ENCODE data around the gene ANKRD23.

The ANKRD23 gene

GRCh38 chr2:96848264-96848663 is 4.4 kb upstream of the ANKRD23 start:
- Histone ChIP-seq H2BK5ac (ENCODE audit: low read length) (no peak overlapping the region), H3K9ac (ENCODE audit: low read length) (no peak overlapping the region), H2BK120ac (ENCODE audit: low read depth, low read length) (no peak overlapping the region), H4K5ac (ENCODE audit: low read length) (no peak overlapping the region), H2AK5ac (ENCODE audit: low read length) (no peak overlapping the region), H3K79me2 (ENCODE audit: control insufficient read depth, insufficient read depth, low read length) (no peaks in the 10 kb centered on the region), H3K4me1 (ENCODE audit: control insufficient read depth, low read depth, low read length) (no peaks in the 10 kb centered on the region), H3K27ac (ENCODE audit: low read depth, low read length) (no peak overlapping the region), H3K36me3 (ENCODE audit: control insufficient read depth, insufficient read depth, low read length) (peaks cover 2% of the 10 kb centered on the region), H3K4me3 (ENCODE audit: low read length) (no peak overlapping the region), H2BK15ac (replicated peaks; ENCODE audit: low read depth) (no peak overlapping the region), H3K23ac (ENCODE audit: low read length) (no peak overlapping the region), H3K27me3 (ENCODE audit: insufficient read depth, low read length, poor library complexity) (no peaks in the 10 kb centered on the region), H3K18ac (ENCODE audit: low read length) (no peak overlapping the region), H3K56ac (ENCODE audit: low read length) (no peak overlapping the region), H4K8ac (ENCODE audit: low read depth, low read length) (no peak overlapping the region), H3K4me2 (ENCODE audit: low read length) (no peak overlapping the region), H3K4ac (ENCODE audit: low read depth, low read length) (no peak overlapping the region), H3K79me1 (ENCODE audit: low read length) (no peaks in the 10 kb centered on the region)
- no peak for DNase-seq
- WGBS (ENCODE audit: extremely low coverage, insufficient coverage, low lambda C conversion rate), result no CpG with 5 or more reads among the region's 9 CpGs

GRCh38 chr2:96847586-96847985 is 3.8 kb upstream of the ANKRD23 start:
- WGBS (ENCODE audit: extremely low coverage, insufficient coverage, low lambda C conversion rate), result no CpG with 5 or more reads among the region's 10 CpGs
- no peaks in the 10 kb centered on the region for H3K79me1 ChIP-seq (ENCODE audit: low read length)

GRCh38 chr2:96846825-96847224 is 3.0 kb upstream of the ANKRD23 start:
- Histone ChIP-seq H3K27ac (ENCODE audit: low read depth, low read length) (no peak overlapping the region), H3K79me2 (ENCODE audit: control insufficient read depth, insufficient read depth, low read length) (no peaks in the 10 kb centered on the region), H3K4me2 (ENCODE audit: low read length) (no peak overlapping the region), H3K36me3 (ENCODE audit: control insufficient read depth, insufficient read depth, low read length) (peaks cover 2% of the 10 kb centered on the region), H3K79me1 (ENCODE audit: low read length) (no peaks in the 10 kb centered on the region), H3K18ac (ENCODE audit: low read length) (no peak overlapping the region), H2BK5ac (ENCODE audit: low read length) (no peak overlapping the region), H3K9ac (ENCODE audit: low read length) (no peak overlapping the region), H3K23ac (ENCODE audit: low read length) (no peak overlapping the region), H4K8ac (ENCODE audit: low read depth, low read length) (no peak overlapping the region), H3K4me1 (ENCODE audit: control insufficient read depth, low read depth, low read length) (no peaks in the 10 kb centered on the region), H2AK5ac (ENCODE audit: low read length) (no peak overlapping the region), H3K27me3 (ENCODE audit: insufficient read depth, low read length, poor library complexity) (no peaks in the 10 kb centered on the region), H4K5ac (ENCODE audit: low read length) (no peak overlapping the region), H3K56ac (ENCODE audit: low read length) (no peak overlapping the region), H3K4ac (ENCODE audit: low read depth, low read length) (no peak overlapping the region), H3K4me3 (ENCODE audit: low read length) (no peak overlapping the region), H2BK15ac (replicated peaks; ENCODE audit: low read depth) (no peak overlapping the region), H2BK120ac (ENCODE audit: low read depth, low read length) (no peak overlapping the region)
- WGBS (ENCODE audit: extremely low coverage, insufficient coverage, low lambda C conversion rate), result no CpG with 5 or more reads among the region's 5 CpGs
- no peak for DNase-seq

More at GRCh38 chr2:96847586-96847985, 3.8 kb upstream of the ANKRD23 start:
- Histone ChIP-seq H3K4me1 (ENCODE audit: control insufficient read depth, low read depth, low read length) (no peaks in the 10 kb centered on the region), H3K23ac (ENCODE audit: low read length) (no peak overlapping the region), H3K4me3 (ENCODE audit: low read length) (no peak overlapping the region), H3K27me3 (ENCODE audit: insufficient read depth, low read length, poor library complexity) (no peaks in the 10 kb centered on the region), H3K9ac (ENCODE audit: low read length) (no peak overlapping the region), H3K4me2 (ENCODE audit: low read length) (no peak overlapping the region), H4K5ac (ENCODE audit: low read length) (no peak overlapping the region), H3K18ac (ENCODE audit: low read length) (no peak overlapping the region), H3K79me2 (ENCODE audit: control insufficient read depth, insufficient read depth, low read length) (no peaks in the 10 kb centered on the region), H3K56ac (ENCODE audit: low read length) (no peak overlapping the region), H3K4ac (ENCODE audit: low read depth, low read length) (no peak overlapping the region), H2AK5ac (ENCODE audit: low read length) (no peak overlapping the region), H3K36me3 (ENCODE audit: control insufficient read depth, insufficient read depth, low read length) (peaks cover 2% of the 10 kb centered on the region), H2BK120ac (ENCODE audit: low read depth, low read length) (no peak overlapping the region), H2BK15ac (replicated peaks; ENCODE audit: low read depth) (no peak overlapping the region), H3K27ac (ENCODE audit: low read depth, low read length) (no peak overlapping the region), H2BK5ac (ENCODE audit: low read length) (no peak overlapping the region), H4K8ac (ENCODE audit: low read depth, low read length) (no peak overlapping the region)
- DNase-seq, result no peak

GRCh38 chr2:96844405-96844808 is 586 bp upstream of the ANKRD23 start:
- Histone ChIP-seq H3K4me1 (ENCODE audit: control insufficient read depth, low read depth, low read length) (no peaks in the 10 kb centered on the region), H3K27ac (ENCODE audit: low read depth, low read length) (no peak overlapping the region), H2BK5ac (ENCODE audit: low read length) (no peak overlapping the region), H3K23ac (ENCODE audit: low read length) (no peak overlapping the region), H3K4ac (ENCODE audit: low read depth, low read length) (no peak overlapping the region), H2AK5ac (ENCODE audit: low read length) (no peak overlapping the region), H2BK120ac (ENCODE audit: low read depth, low read length) (no peak overlapping the region), H3K36me3 (ENCODE audit: control insufficient read depth, insufficient read depth, low read length) (peaks cover 2% of the 10 kb centered on the region), H2BK15ac (replicated peaks; ENCODE audit: low read depth) (no peak overlapping the region), H3K9ac (ENCODE audit: low read length) (no peak overlapping the region), H4K8ac (ENCODE audit: low read depth, low read length) (no peak overlapping the region), H3K4me3 (ENCODE audit: low read length) (no peak overlapping the region), H3K79me2 (ENCODE audit: control insufficient read depth, insufficient read depth, low read length) (no peaks in the 10 kb centered on the region), H3K18ac (ENCODE audit: low read length) (no peak overlapping the region), H3K56ac (ENCODE audit: low read length) (no peak overlapping the region), H3K4me2 (ENCODE audit: low read length) (no peak overlapping the region), H3K79me1 (ENCODE audit: low read length) (no peaks in the 10 kb centered on the region), H4K5ac (ENCODE audit: low read length) (no peak overlapping the region), H3K27me3 (ENCODE audit: insufficient read depth, low read length, poor library complexity) (no peaks in the 10 kb centered on the region)
- no peak for DNase-seq
- WGBS (ENCODE audit: extremely low coverage, insufficient coverage, low lambda C conversion rate), result no CpG with 5 or more reads among the region's 17 CpGs

GRCh38 chr2:96842600-96842999 is 1.2 kb downstream of the ANKRD23 start:
- Histone ChIP-seq H4K5ac (ENCODE audit: low read length) (no peak overlapping the region), H2AK5ac (ENCODE audit: low read length) (no peak overlapping the region), H3K36me3 (ENCODE audit: control insufficient read depth, insufficient read depth, low read length) (no peaks in the 10 kb centered on the region), H4K8ac (ENCODE audit: low read depth, low read length) (no peak overlapping the region), H3K27ac (ENCODE audit: low read depth, low read length) (no peak overlapping the region), H3K56ac (ENCODE audit: low read length) (peak overlapping the region; percentile 60), H2BK120ac (ENCODE audit: low read depth, low read length) (no peak overlapping the region), H2BK15ac (replicated peaks; ENCODE audit: low read depth) (no peak overlapping the region), H2BK5ac (ENCODE audit: low read length) (no peak overlapping the region), H3K4me3 (ENCODE audit: low read length) (no peak overlapping the region), H3K23ac (ENCODE audit: low read length) (no peak overlapping the region), H3K4me1 (ENCODE audit: control insufficient read depth, low read depth, low read length) (no peaks in the 10 kb centered on the region), H3K27me3 (ENCODE audit: insufficient read depth, low read length, poor library complexity) (no peaks in the 10 kb centered on the region), H3K79me2 (ENCODE audit: control insufficient read depth, insufficient read depth, low read length) (no peaks in the 10 kb centered on the region), H3K9ac (ENCODE audit: low read length) (no peak overlapping the region), H3K79me1 (ENCODE audit: low read length) (no peaks in the 10 kb centered on the region), H3K4ac (ENCODE audit: low read depth, low read length) (no peak overlapping the region), H3K18ac (ENCODE audit: low read length) (no peak overlapping the region), H3K4me2 (ENCODE audit: low read length) (no peak overlapping the region)
- no CpG with 5 or more reads among the region's 7 CpGs for WGBS (ENCODE audit: extremely low coverage, insufficient coverage, low lambda C conversion rate)
- peak; percentile 54 for DNase-seq

- H3K36me3 ChIP-seq (ENCODE audit: control insufficient read depth, insufficient read depth, low read length), result no peaks in the 10 kb centered on the region
- H3K79me1 ChIP-seq (ENCODE audit: low read length), result no peaks in the 10 kb centered on the region
- no peak overlapping the region for H2BK120ac ChIP-seq (ENCODE audit: low read depth, low read length)
- no peak overlapping the region for H3K18ac ChIP-seq (ENCODE audit: low read length)
- no peak overlapping the region for H4K8ac ChIP-seq (ENCODE audit: low read depth, low read length)
- no peak overlapping the region for H3K4me2 ChIP-seq (ENCODE audit: low read length)
- no peak overlapping the region for H3K4ac ChIP-seq (ENCODE audit: low read depth, low read length)
- no peak overlapping the region for H2BK5ac ChIP-seq (ENCODE audit: low read length)
- WGBS (ENCODE audit: extremely low coverage, insufficient coverage, low lambda C conversion rate), result no CpG with 5 or more reads among the region's 16 CpGs
- H3K9ac ChIP-seq (ENCODE audit: low read length), result no peak overlapping the region
- DNase-seq, result no peak
- no peaks in the 10 kb centered on the region for H3K4me1 ChIP-seq (ENCODE audit: control insufficient read depth, low read depth, low read length)
- H3K79me2 ChIP-seq (ENCODE audit: control insufficient read depth, insufficient read depth, low read length), result no peaks in the 10 kb centered on the region
- H2AK5ac ChIP-seq (ENCODE audit: low read length), result no peak overlapping the region
- no peaks in the 10 kb centered on the region for H3K27me3 ChIP-seq (ENCODE audit: insufficient read depth, low read length, poor library complexity)
- H3K23ac ChIP-seq (ENCODE audit: low read length), result no peak overlapping the region
- no peak overlapping the region for H3K56ac ChIP-seq (ENCODE audit: low read length)
- H3K4me3 ChIP-seq (ENCODE audit: low read length), result no peak overlapping the region
- H2BK15ac ChIP-seq (replicated peaks; ENCODE audit: low read depth), result no peak overlapping the region
- no peak overlapping the region for H4K5ac ChIP-seq (ENCODE audit: low read length)
- H3K27ac ChIP-seq (ENCODE audit: low read depth, low read length), result no peak overlapping the region
These were observed 1.9 kb downstream of the ANKRD23 start for GRCh38 chr2:96841701-96842495.
